T-helper 1 cell treated with Interleukin-12 subunit alpha and Interleukin-12 subunit beta and Interleukin-4 antibody, amounts not matched to agents 30 μg/mL and 1 μg/mL, for 36 hours (primary cell): ENCODE results near the gene KIF5C.

ENCODE experiments used
- H3K27ac Mint-ChIP-seq: one replicate; pipeline ENCODE4 v1.8.0; 2021; ENCODE audit warnings: mild to moderate bottlenecking, mixed read lengths
- H3K27me3 Mint-ChIP-seq: one replicate; pipeline ENCODE4 v1.8.0; 2021; ENCODE audit warnings: low read depth, mixed read lengths
- H3K36me3 Mint-ChIP-seq: one replicate; pipeline ENCODE4 v1.8.0; 2021; ENCODE audit warnings: low read depth, mixed read lengths
- H3K4me1 Mint-ChIP-seq: one replicate; pipeline ENCODE4 v1.8.0; 2021; ENCODE audit warnings: low read depth, mixed read lengths
- H3K4me3 Mint-ChIP-seq: one replicate; pipeline ENCODE4 v1.8.0; 2021; ENCODE audit warnings: mild to moderate bottlenecking, moderate library complexity, mixed read lengths
- H3K9me3 Mint-ChIP-seq: one replicate; pipeline ENCODE4 v1.8.0; 2021; ENCODE audit warnings: mixed read lengths

KIF5C gene

DNA sequence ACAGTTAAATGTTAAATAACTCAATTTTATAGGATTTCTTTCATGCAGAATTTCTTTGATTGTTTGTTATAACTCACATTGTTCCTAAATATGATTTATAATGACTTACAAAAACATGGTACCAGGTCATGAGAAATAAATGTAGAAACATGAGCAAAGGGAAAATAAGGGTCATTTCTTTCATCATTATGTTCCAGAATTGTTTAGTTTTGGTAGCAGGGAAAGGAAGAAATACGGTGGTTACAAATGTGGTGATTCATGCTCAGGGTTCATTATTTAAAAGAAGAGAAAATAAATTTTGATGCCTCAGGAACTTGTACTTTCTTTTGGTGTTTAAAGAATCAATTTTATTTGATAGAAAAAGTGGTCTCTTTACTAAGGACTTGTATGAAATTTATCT is 167.9 kb downstream of the KIF5C start:
- Mint-ChIP-seq H3K4me1 (no peaks in the 10 kb centered on the region), H3K27me3 (peaks cover 78% of the 10 kb centered on the region), H3K27ac (no peak overlapping the region), H3K9me3 (peaks cover 10% of the 10 kb centered on the region), H3K4me3 (no peak overlapping the region), H3K36me3 (peaks cover 2% of the 10 kb centered on the region)

DNA sequence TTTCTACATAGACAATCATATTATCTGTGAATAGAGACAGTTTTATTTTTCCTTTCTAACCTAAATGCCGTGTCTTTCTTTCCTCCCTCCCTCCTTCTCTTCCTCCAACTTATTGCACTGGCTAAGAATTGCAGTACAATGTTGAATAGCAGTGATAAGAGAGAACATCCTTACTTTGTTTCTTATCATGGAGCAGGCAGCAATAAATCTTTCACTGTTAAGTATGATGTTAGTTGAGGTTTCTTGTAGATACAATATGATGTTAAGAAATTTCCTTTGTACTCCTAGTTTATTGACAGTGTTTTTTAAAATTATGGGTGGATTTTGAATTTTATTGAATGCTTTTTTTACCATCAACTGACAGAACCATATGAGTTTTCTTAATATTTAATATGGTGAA is 169.5 kb downstream of the KIF5C start:
- peaks cover 76% of the 10 kb centered on the region for H3K27me3 Mint-ChIP-seq
- H3K36me3 Mint-ChIP-seq: peaks cover 2% of the 10 kb centered on the region
- H3K4me1 Mint-ChIP-seq: no peaks in the 10 kb centered on the region
- H3K4me3 Mint-ChIP-seq: no peak overlapping the region
- H3K9me3 Mint-ChIP-seq: peaks cover 12% of the 10 kb centered on the region
- H3K27ac Mint-ChIP-seq: no peak overlapping the region

DNA sequence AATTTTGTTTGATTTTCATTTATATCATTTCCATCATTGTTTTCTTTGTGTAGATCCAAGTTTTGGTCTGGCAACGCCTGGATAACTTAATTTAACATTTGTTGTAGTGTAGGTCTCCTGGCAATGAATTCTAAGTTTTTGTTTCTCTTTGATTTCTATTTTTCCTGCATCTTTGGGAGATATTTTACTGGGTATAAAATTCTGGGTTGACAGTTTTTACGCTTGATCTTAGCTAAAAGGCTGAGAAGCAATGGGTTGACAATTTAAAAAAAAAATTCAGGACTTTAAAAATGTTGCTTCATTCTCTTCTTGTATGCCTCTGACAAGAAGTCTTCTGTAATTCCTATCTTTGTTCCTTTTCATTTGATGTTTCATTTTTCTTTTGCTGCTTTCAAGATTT is 172.1 kb downstream of the KIF5C start:
- Mint-ChIP-seq H3K36me3 (peaks cover 2% of the 10 kb centered on the region), H3K4me3 (no peak overlapping the region), H3K27me3 (peaks cover 53% of the 10 kb centered on the region), H3K27ac (no peak overlapping the region), H3K4me1 (no peaks in the 10 kb centered on the region), H3K9me3 (peaks cover 12% of the 10 kb centered on the region)

DNA sequence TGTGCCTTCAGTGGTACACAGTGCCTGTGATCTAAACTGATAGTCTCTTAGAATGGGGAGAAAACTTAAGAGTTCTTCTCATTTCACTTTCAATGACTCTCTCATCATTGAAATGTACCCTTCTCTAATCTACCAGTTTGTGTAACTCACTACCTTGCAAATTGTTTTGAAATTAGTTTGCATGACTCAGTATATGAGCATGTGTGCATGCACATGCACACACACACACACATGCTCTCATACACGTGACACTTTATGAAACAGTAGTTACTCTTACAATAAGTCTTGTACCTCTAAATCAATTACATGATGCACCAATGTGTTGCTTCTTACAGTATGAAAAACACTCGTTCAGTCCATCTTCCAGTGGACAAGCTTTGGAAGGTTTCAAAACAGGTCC is 174.1 kb downstream of the KIF5C start:
- peaks cover 42% of the 10 kb centered on the region for H3K27me3 Mint-ChIP-seq
- no peak overlapping the region for H3K27ac Mint-ChIP-seq

DNA sequence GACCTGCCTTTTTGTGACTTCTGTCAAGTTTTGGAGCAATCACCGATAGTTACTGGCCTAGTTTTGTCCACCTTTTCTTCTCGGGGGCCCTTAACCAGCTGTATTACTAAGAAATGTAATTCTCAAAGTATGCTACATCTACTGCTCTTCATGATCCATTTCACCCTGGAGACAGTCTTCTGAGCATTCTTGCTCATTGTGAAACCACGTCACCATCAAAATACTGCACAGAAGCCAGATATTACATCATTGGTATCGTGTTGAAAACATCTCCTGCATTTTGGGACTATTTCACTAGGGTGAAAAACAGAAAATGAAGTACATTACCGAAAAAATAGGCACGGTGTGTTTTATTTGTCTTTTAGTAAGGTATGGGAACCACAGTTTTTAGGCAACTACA is 175.2 kb downstream of the KIF5C start:
- H3K36me3 Mint-ChIP-seq: peaks cover 2% of the 10 kb centered on the region
- H3K27ac Mint-ChIP-seq: no peak overlapping the region
- H3K27me3 Mint-ChIP-seq: peaks cover 33% of the 10 kb centered on the region

More for the DNA sequence above, 174.1 kb downstream of the KIF5C start:
- Mint-ChIP-seq H3K4me1 (no peaks in the 10 kb centered on the region), H3K36me3 (peaks cover 2% of the 10 kb centered on the region), H3K4me3 (no peak overlapping the region), H3K9me3 (peaks cover 12% of the 10 kb centered on the region)

DNA sequence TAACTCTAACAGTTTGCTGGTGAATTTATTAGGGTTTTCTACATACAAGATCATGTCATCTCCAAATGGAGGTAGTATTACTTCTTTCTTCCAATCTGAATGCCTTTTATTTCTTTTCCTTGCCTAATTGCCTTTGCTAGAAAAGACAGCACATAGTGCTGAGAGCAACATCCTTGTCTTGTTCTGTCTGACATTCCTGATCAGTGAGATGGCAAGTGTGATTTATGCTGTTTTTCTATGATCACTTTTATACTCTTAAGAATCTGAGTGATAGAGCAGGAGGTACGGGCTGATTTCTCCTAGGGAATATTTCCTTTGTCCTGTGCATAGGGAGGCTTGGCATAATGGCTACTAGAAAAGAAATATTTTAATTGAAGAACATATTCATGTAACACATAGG is 180.7 kb downstream of the KIF5C start:
- Mint-ChIP-seq H3K36me3 (no peaks in the 10 kb centered on the region), H3K9me3 (no peaks in the 10 kb centered on the region), H3K27ac (no peak overlapping the region), H3K27me3 (peaks cover 12% of the 10 kb centered on the region), H3K4me1 (no peaks in the 10 kb centered on the region), H3K4me3 (no peak overlapping the region)

More for the DNA sequence above, 175.2 kb downstream of the KIF5C start:
- peaks cover 12% of the 10 kb centered on the region for H3K9me3 Mint-ChIP-seq
- H3K4me1 Mint-ChIP-seq: no peaks in the 10 kb centered on the region
- H3K4me3 Mint-ChIP-seq: no peak overlapping the region

DNA sequence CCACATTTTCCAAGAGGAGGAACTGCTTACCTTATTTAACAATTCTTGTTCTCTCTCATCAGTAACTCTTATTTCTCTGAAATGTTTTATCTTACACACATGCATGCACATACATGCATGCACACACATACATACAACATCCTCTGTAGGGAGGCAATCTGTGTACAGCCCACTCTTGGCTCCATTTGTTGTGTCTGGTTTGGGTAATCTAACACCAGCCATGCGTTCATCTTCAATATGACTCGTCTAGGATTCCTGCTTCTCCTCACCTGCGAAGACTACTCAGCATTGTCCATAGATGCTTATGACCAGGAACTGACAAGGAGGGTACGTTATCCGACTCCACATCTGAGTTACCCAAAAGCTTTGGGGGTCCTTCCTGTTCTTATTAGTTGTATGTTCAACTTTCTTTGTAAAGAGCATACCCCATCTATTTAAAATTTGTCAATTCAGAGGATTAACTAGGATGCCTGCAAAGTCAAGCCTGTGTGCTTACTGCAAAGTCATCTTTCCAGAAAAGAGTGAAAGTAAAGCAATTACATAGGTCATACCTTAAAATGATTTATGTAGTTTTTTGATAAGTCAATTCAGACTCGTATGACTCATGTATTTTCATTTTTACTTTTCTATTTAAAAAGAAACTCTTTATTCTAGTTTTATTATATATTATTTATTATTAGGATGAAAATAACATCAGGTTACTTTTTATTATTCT is 181.7 kb downstream of the KIF5C start:
- H3K27me3 Mint-ChIP-seq: peaks cover 12% of the 10 kb centered on the region
- H3K9me3 Mint-ChIP-seq: no peaks in the 10 kb centered on the region
- no peaks in the 10 kb centered on the region for H3K36me3 Mint-ChIP-seq
- no peak overlapping the region for H3K27ac Mint-ChIP-seq
- H3K4me1 Mint-ChIP-seq: no peaks in the 10 kb centered on the region
- H3K4me3 Mint-ChIP-seq: no peak overlapping the region

DNA sequence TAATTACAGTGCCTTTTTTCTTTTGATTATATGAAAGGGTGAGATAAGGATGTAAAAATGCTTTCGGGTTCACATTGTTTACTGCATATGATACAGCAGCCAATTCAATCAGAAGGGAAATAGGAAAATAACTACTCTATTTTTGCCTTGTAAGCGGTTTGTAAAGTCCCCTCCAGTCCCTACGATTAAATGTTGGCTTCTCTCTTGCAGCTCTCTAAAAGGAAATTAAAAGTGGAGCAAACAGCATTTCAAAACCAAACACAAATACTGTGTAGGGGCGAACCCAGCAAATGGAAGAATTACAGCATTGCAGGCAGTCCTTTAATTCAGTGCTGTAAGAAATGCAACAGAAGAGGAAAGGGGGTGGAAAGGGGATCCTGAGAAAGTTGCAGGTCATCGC is 182.4 kb downstream of the KIF5C start:
- H3K4me3 Mint-ChIP-seq: no peak overlapping the region
- H3K27ac Mint-ChIP-seq: no peak overlapping the region
- no peaks in the 10 kb centered on the region for H3K36me3 Mint-ChIP-seq
- peaks cover 15% of the 10 kb centered on the region for H3K27me3 Mint-ChIP-seq
- no peaks in the 10 kb centered on the region for H3K4me1 Mint-ChIP-seq
- H3K9me3 Mint-ChIP-seq: no peaks in the 10 kb centered on the region

DNA sequence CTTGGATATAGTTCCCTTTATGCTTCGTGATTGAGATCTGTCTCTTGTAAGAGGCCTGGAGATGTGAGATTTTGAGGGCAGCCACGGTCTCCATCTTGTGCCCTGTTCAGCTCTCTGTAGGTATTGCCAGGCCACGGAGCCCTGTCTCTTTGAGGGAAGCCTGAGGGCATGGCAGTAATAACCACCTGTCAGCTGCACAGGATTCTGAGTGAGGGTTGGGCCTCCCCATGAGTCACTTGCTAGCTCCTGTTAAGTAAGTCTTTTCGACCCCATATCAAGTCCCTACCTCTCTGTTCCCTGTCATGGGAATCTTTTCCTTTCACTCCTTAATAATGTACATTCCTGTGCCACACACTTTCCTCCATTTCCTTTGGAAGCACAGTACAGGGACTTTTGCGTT is 183.9 kb downstream of the KIF5C start:
- Mint-ChIP-seq H3K4me3 (no peak overlapping the region), H3K4me1 (no peaks in the 10 kb centered on the region), H3K27me3 (peaks cover 21% of the 10 kb centered on the region), H3K36me3 (no peaks in the 10 kb centered on the region), H3K9me3 (no peaks in the 10 kb centered on the region), H3K27ac (no peak overlapping the region)

DNA sequence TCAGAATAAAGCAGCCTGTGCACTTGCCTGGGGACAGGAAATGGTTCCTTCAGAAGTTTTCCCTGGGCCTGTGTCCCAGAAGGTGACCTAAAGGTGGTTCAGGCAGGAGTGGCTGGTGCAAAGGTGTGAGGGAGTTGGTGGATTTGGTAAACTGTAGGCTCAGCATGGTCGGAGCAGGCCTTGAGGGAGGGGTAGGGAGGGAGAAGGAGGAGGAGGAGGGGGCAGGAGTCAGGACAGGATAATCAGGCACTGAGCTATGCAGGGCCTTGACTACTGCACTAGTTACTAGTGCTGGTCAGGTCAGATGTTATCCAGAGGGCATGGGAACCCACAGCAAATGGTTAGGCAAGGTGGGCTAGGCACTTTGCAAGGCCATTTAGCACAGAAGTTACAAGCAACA is 184.8 kb downstream of the KIF5C start:
- H3K27ac Mint-ChIP-seq: no peak overlapping the region
- no peaks in the 10 kb centered on the region for H3K9me3 Mint-ChIP-seq
- no peak overlapping the region for H3K4me3 Mint-ChIP-seq
- H3K4me1 Mint-ChIP-seq: no peaks in the 10 kb centered on the region
- peaks cover 18% of the 10 kb centered on the region for H3K27me3 Mint-ChIP-seq
- no peaks in the 10 kb centered on the region for H3K36me3 Mint-ChIP-seq

DNA sequence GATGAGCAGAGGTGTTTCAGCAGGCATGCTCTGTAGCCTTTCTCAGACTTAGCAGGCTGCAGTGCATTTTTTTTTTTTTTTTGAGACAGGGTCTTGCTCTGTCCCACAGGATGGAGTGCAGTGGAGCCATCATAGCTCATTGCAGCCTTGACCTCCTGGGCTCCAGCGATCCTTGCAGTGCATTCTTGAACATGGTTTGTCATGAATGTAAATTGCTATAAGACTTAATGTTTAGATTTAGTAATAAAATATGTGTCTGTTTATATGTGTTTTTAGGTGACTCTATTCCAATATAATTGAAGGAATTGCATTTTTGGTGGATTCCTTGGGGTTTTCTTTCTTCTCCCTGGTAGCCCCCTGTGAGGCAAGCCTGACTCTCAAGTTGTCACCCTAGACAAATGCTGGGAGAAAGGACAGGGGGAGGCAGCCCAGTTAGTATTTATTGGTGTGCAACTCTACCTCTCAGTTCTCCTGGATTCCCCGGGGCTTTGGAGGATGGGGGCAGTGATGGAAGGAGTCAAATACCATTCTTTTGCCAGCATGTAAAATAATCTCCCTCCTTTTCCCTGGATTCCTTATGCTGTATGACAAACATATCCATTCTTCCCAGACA is 186.2 kb downstream of the KIF5C start:
- H3K36me3 Mint-ChIP-seq: no peaks in the 10 kb centered on the region
- H3K4me3 Mint-ChIP-seq: no peak overlapping the region
- no peak overlapping the region for H3K27ac Mint-ChIP-seq
- peaks cover 12% of the 10 kb centered on the region for H3K27me3 Mint-ChIP-seq
- no peaks in the 10 kb centered on the region for H3K9me3 Mint-ChIP-seq
- no peaks in the 10 kb centered on the region for H3K4me1 Mint-ChIP-seq

DNA sequence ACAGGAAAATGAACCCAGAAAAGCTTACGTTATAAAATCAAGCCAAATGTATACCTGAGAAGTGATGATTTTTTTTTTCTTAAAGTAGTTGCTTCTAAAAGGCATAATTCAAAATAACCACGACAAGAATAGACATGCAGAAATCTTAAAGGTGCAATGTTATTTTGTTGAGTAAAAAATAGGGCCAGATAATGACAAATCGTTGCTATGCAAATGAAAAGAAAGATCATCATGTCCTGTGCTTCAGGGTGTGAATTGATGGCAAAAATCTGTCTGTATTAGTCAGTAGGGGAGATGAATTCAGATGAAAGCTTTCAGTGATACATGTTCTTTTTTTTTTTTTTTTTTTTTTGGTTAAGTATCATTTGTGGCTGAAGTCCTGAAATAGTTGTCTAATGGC is 187.5 kb downstream of the KIF5C start:
- Mint-ChIP-seq H3K9me3 (no peaks in the 10 kb centered on the region), H3K4me1 (no peaks in the 10 kb centered on the region), H3K27me3 (peaks cover 12% of the 10 kb centered on the region), H3K4me3 (no peak overlapping the region), H3K27ac (no peak overlapping the region), H3K36me3 (no peaks in the 10 kb centered on the region)

DNA sequence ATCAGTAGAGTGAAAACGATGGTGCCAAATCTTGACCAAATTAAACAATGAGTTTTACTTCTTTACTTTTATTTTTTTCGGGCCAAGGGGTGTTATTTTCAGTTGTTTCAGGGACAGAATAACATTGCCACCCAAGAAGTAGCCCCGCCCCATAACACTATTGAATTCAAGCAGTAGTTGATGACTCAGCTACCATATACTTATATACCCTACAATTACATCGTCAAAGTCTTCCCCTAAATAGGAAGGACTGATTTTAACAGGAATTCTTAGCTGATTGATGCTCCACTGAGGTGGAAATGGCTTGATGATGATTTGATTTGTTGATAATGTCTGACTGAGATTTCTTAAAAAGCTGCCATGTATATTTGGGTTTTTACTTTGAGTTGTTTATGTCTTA is 188.2 kb downstream of the KIF5C start:
- Mint-ChIP-seq H3K4me3 (no peak overlapping the region), H3K36me3 (no peaks in the 10 kb centered on the region), H3K27ac (no peak overlapping the region)

DNA sequence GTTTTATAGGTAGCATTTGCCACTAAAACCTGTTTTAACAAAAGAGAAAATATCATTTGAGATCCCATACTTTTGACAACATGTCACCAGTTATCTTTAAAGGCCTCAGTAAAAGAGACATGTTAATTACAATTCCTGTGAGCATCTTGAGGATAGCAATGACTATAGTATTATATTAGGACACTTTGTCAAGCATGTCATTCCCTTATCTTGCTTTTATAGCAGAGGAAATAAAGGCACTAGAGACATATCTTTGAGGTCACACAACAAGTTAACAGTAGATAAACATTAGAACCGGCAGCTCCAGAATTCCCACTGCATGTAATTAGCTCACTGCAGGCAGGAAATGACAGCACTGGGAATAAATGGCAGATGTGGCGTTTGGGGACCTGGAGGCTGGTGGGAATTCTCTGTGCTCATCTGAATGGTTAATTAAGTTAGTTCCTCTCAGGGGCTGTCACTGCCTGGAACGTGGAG is 189.4 kb downstream of the KIF5C start:
- Mint-ChIP-seq H3K36me3 (no peaks in the 10 kb centered on the region), H3K4me1 (peaks cover 6% of the 10 kb centered on the region), H3K27ac (no peak overlapping the region), H3K27me3 (peaks cover 12% of the 10 kb centered on the region), H3K9me3 (no peaks in the 10 kb centered on the region), H3K4me3 (no peak overlapping the region)

More for the DNA sequence above, 188.2 kb downstream of the KIF5C start:
- Mint-ChIP-seq H3K4me1 (no peaks in the 10 kb centered on the region), H3K27me3 (peaks cover 12% of the 10 kb centered on the region), H3K9me3 (no peaks in the 10 kb centered on the region)

DNA sequence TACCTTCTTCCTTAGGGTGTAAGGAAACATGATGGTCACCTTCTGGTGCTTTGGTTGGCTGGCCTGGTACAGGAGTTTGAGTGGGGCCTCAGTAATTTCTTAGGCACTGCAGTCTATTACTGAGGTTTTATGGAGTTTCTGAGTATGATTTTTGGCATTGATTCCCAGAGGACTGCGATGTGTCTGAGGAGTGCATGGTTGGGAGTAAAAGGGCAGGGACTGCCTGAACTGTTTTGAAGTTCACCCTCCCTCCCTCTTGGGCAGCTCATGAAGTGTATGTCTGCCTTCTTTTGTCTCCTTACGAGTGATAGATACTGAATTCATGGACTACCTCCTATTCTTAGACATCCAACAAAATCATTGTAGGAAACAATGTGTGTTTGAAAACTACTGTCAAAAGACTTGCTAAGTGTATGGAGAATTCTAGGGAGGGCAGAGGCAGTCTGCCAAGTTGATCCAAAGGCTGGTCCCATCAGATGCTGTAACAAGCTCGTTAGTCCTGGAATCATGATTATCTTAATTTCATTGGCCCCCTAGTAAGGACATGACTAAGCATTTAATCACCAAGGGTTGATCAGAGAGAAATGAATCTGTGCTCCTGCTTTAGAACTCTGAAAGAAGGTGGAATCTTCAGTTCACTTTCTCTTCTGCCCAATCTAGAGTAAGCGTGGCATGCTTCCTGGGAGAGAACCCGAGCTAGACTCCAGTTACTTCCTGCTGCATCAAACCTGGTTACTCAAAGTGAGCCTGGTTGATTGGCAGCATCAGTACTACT is 190.0 kb downstream of the KIF5C start:
- Mint-ChIP-seq H3K4me3 (no peak overlapping the region), H3K4me1 (peaks cover 10% of the 10 kb centered on the region), H3K9me3 (no peaks in the 10 kb centered on the region), H3K27ac (no peak overlapping the region), H3K27me3 (peaks cover 12% of the 10 kb centered on the region), H3K36me3 (no peaks in the 10 kb centered on the region)
